NCI-H446 (cell line): ENCODE measurements around the gene RASA3.
"Not testable (repeated sequence)": the region's sequence is repeated elsewhere in the genome, so short reads cannot be mapped to it uniquely, and the experiment has no call there.

Experiments used
- DNase-seq, 2 experiments: peaks; one replicate each; lab custom pipeline; 2025; lab: John Stamatoyannopoulos, UW

The RASA3 gene

GRCh38 chr13:114132419-114133121, at the start of gene RASA3:
TSS of gene RASA3 (minus strand) at chr13:114132623. CDS start at chr13:114132489, 134 bp downstream.
- DNase-seq, result peak in 1 of 2 experiments; percentile 58

GRCh38 chr13:114179087-114179658, 46.8 kb upstream of the RASA3 start, which contains the start of gene CFAP97D2:
TSS of gene CFAP97D2 (plus strand) at chr13:114179257. CDS start at chr13:114179331, 74 bp downstream.
- no peak for DNase-seq

- DNase-seq, result no peak
These were observed 45.0 kb upstream of the RASA3 start for GRCh38 chr13:114177245-114178010.

GRCh38 chr13:114176359-114176902, 44.0 kb upstream of the RASA3 start:
- not testable (repeated sequence) for DNase-seq

- no peak for DNase-seq
These were observed 42.1 kb upstream of the RASA3 start for GRCh38 chr13:114174529-114174961.

DNA sequence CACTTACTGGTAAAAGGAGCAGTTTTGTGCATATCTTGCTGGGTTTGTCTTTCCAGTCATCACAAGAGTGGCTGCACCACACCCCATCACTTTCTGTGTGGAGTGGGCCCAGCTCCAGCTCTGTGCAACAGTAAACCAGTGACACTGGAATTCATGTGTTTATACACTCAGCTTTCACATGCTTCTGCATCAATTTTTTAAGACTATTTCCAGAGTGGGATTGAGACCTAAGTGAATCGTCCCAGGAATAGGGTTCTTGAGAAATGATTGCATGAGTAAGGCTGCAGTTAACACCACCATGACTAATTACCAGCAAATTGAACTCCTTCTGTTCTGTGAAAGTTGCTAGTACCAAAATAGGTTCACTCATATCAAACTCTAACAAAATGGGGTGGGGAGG, 41.3 kb upstream of the RASA3 start:
- DNase-seq, result no peak

DNA sequence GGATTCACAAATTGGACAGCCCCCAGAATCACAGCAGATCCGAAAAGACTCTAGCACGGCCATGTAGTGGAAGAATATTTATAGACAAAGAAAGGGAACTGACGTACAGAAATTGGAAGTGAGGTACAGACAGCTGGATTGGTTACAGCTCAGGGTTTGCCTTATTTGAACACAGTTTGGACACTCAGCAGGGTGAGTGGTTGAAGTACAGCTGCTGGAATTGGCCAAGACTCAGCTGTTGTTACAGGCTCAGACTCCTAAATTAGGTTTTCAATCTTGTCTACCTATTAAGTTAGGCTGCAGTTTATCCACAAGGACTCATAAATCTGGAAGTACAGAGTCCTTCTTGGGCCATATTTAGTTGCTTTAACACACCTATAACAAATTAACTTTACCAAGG, 40.8 kb upstream of the RASA3 start:
- no peak for DNase-seq

DNA sequence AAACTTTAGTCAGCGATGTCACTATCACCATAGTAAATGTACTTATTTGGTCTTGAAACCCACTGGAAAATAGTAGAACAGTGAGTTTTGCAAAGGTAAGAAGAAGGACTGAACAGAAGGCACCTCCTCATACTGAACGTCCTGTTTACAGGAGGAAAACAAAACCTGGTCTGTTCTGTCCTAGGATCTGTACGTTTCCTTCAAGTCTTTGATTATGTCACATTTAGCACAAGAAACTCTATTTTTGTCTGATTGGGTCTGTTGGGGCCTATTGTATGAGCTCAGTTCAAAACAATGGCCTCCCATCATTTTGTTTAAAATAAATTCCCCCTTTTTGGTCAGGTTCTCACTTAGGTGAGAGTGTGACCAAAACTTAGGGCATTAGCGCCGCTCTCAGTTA, 35.5 kb upstream of the RASA3 start:
- no peak for DNase-seq

DNA sequence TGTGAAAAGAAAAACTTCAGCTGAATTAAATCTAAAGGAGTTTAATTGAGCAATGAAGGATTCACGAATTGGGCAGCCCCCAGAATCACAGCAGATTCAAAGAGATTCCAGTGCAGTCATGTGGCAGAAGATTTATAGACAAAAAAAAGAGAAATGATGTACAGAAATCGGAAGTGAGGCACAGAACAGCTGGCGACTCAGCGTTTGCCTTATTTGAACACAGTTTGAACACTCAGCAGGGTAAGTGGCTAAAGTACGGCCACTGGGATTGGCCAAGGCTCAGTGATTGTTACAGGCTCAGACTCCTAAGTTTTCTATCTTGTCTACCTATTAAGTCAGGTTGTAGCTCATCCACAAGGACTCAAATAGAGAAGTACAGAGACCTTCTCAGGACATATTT, 35.0 kb upstream of the RASA3 start:
- DNase-seq, result no peak

DNA sequence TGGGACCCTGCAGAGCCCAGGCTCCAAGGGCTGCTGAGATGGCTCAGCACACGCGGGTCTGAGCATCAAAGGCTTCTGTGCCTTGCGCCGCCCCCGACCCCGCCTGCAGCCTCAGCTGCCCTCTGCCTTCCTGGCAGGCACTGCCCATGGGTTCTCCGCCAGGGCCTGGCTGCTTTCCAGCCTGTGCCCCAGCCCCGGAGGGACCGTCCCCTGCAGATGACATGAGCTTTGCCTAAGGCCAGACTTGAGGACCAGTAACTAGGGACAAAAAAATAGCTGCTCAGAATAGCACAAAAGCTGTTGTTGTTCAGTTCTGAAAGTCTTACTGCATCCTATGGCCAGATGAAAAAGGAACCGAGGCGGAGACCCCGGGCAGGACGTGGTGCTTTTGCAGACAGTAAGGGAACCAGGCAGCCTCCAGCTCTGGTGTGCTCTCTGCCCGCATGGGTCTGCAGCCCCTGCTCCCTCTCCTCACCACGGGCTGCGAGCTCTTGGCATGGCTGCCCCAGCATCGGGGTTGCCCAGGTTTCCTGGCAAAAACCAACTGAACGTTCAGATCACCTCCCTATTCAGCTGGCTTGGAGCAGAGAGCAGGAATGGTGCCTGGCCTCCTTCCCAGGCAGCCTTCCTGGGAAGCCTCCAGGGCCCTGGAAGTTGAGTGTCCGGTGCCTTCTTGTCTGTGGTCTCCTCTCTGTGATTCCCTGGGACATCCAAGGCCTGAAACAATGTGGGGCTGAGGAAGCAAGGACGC, 34.1 kb upstream of the RASA3 start:
- peak in 1 of 2 experiments; percentile 56 for DNase-seq

GRCh38 chr13:114164681-114165429, 32.4 kb upstream of the RASA3 start:
- DNase-seq, result no peak

GRCh38 chr13:114164053-114164452, 31.6 kb upstream of the RASA3 start:
- DNase-seq, result no peak

DNA sequence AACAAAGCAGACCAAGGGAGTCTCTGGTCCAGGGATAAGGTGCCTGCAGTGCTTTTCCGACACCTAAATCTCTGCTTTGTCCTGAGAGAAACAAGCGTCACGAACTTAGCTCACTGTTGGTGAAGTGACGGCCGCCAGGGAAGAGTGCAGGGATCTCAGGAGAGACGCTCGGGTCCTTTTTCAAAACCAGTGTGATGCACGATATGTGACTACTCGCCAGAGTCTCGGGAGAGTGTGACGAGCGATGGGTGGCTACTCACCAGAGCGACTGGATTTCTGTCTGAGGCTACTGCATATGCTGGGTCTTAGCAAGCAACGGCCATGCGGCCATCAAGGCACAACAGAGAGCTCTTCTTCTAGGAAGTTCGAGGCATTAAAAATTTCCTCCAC, 30.1 kb upstream of the RASA3 start:
- no peak for DNase-seq

DNA sequence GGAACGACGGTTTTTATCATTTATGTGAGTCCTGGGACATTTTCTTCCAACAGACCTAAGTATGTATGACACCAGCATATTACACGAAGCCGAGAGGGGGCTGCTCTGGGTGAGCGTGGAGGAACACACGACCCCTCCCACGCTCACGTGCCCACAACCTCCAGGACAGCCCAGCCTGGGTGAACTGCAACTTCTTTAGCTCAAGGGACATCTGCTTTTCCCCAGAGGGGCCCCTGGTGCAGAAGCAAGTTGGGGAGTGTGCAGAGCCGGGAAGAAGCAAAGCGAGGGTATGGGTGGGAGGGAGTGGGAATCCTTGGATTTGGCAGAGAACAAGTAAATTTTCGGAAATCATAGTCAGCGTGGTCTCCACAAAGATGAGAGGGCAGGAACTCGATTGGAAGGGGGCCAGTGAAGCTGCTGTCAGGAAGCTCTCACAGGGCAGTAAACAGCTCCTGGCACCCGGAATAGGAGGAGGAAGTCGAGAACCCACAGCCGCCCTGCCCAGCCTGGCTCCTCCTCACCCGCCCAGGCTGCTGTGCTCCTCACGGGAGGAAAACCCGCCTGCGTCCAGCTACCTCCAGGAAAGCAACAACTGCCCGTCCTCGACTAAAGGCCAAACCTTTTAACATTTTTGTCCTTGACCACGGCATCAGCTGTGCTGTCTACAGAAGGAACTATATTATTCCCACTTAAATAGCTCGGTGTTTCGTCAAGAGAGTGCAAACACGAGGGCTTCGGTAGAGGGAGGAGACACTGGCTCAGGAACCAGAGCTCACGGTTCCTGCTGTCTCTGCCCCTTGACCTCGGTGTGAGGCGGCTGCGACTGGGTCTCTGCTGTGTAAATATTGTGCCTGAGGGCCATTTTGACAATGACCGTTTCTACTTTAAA, 29.5 kb upstream of the RASA3 start:
- DNase-seq, result no peak

GRCh38 chr13:114161028-114161556, 28.7 kb upstream of the RASA3 start:
- DNase-seq, result no peak

- not testable (repeated sequence) for DNase-seq
These were observed 26.6 kb upstream of the RASA3 start for GRCh38 chr13:114158869-114159666.

GRCh38 chr13:114157869-114158495, 25.6 kb upstream of the RASA3 start:
- DNase-seq, result no peak
